ENCODE results near the gene MARK4. TPM values are rescaled to one million over a fixed set of nuclear protein-coding genes. Genes with fewer than 3 reads are reported as not detected.

MARK4 gene
- total RNA-seq (2021; ENCODE audit: unreplicated experiment), result 37.7 TPM
- polyA plus RNA-seq (2012), result 40.7 and 45.5 TPM in 2 replicates
- Bru-seq, nascent RNA, result percentile 63 among the genes with signal in this experiment
- percentile 76 among the genes with signal in this experiment for BruChase-seq, experiment 1, labeled RNA remaining after a 6-hour chase
- percentile 71 among the genes with signal in this experiment for BruChase-seq, experiment 2, labeled RNA remaining after a 2-hour chase
- long read RNA-seq, partial matches to known transcripts, result 38 of 42 reads
- long read RNA-seq, other reads (novel, unspliced or antisense), result 4 of 42 reads

DNA sequence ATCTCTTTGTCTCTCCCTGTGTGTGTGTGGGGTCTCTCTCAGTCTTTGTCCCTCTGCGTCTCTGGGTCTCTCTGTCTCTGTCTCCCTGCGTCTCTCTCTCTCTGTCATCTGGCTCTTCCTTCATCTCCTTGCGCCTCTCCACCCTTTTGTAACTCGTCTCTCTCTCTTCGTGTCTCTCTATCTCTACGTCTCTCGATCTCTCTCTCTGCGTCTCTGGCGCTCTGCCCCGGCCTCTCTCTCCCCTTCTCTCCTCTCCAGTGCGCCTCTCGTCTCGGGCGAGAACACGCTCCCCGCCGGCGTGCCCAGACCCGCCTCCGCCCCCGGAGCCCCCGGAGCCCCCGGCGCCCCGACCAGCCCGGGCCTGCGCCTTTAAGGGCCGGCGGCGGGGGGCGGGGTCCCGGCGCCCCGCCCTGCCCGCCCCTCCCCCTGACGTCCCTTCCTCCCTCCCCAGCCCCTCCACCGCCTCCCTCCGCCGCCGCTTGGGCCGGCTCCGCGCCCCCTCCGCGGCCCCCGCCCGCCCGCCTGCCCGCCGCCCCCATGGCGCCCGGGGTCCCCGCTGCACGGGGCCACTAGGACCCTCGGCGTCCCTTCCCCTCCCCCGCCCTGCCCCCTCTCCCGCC, at the start of gene MARK4:
Gene MARK4, plus strand, starts transcription at position 440 of the 620 bp plus-strand sequence. CDS start 318 bp downstream, outside the sequence.
- peak; percentile 78 for ATAC-seq
- ChIA-PET CTCF (no interaction called here), RAD21 (ENCODE audit: low non-redundant PET in 1 of 2, low total read pairs in 2 of 2, uncharacterized antibody in 2 of 2, unreplicated experiment in 2 of 2) (no interaction called here), POLR2A (no interaction called here)
- H3K9me2 ChIP-seq (ENCODE audit: insufficient read depth), result no peaks in the 10 kb centered on the region
- TF ChIP-seq POLR2A (IDR thresholded peaks at IDR 0.05; ENCODE audit: borderline replicate concordance, extremely low read depth, insufficient read depth, insufficient read length) (peak; percentile 52), SRF (IDR thresholded peaks at IDR 0.05; ENCODE audit: low read depth) (no peak), POLR2AphosphoS5 (IDR thresholded peaks at IDR 0.05; ENCODE audit: low read depth, low read length) (peak; percentile 38; the same call in 1 of the 2 replicates), SIN3A (IDR thresholded peaks at IDR 0.05; ENCODE audit: low read depth) (no peak), ELF1 (IDR thresholded peaks at IDR 0.05; ENCODE audit: borderline replicate concordance, low read depth) (no peak)
- TF ChIP-seq, protein P1, sequence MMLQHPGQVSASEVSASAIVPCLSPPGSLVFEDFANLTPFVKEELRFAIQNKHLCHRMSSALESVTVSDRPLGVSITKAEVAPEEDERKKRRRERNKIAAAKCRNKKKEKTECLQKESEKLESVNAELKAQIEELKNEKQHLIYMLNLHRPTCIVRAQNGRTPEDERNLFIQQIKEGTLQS (IDR thresholded peaks at IDR 0.05), result no peak
- no TSS peak for BruUV-seq (replicated peaks)
- no peaks in the 10 kb centered on the region for H3K27me3 ChIP-seq (ENCODE audit: insufficient read depth, low read length)
- H3K9ac ChIP-seq (ENCODE audit: low read length), result peak within 1 kb of the TSS; percentile 83
- H2AFZ ChIP-seq (ENCODE audit: low read depth, low read length, poor library complexity, severe bottlenecking), result peak within 1 kb of the TSS; percentile 75
- peak within 1 kb of the TSS; percentile 84 to 86 for H3K4me3 ChIP-seq (replicated peaks in 1 of 2; ENCODE audit: low read depth in 1 of 2, low read length in 2 of 2)
- peak; percentile 16 for DNase-seq (ENCODE audit: low read depth, low spot score)
- intact Hi-C loops (cut with micrococcal nuclease), result no loop called here
- no peaks in the 10 kb centered on the region for H3K9me3 ChIP-seq (ENCODE audit: control insufficient read depth in 1 of 2, insufficient read depth in 1 of 2, low read depth in 1 of 2, low read length in 2 of 2)
- peaks cover 38% of the 10 kb centered on the region for H3K79me2 ChIP-seq (ENCODE audit: insufficient read depth, low read length)
- H3K4me1 ChIP-seq (ENCODE audit: control insufficient read depth in 1 of 2, insufficient read depth in 2 of 2, low read length in 2 of 2), result peaks cover 13 to 31% of the 10 kb centered on the region in 2 experiments; a peak in 3 of 4 replicates
- no peaks in the 10 kb centered on the region for H3K36me3 ChIP-seq (ENCODE audit: control insufficient read depth in 1 of 2, insufficient read depth in 2 of 2, low read length in 2 of 2)
- peak within 1 kb of the TSS; percentile 95 for H3K4me2 ChIP-seq (ENCODE audit: low read length)
- H3K27ac ChIP-seq (ENCODE audit: low read depth, low read length), result peak within 1 kb of the TSS; percentile 59; the same call in 1 of the 2 replicates
- H4K20me1 ChIP-seq (ENCODE audit: insufficient read depth), result no peaks in the 10 kb centered on the region

DNA sequence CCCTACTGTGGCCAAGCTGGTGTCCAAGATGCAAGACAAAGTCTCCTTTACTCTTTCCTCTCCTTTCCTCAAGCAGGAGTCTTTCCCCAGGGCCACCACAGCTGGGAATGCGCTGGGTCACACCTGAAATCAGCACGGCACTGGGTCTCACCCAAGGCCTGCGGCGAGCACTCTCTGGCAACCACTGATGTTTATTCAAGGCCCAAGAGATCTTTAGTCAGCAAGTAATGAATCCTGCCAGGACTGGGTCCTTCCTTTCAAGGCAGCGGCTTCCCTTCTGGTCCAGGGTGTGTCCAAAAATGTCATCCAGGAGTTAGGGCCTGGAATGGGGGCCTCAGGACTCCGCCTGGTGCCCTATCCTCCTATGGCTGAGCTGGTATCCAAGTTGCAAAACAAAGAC, 48.4 kb upstream of the MARK4 start:
- no peak for TF ChIP-seq ELF1 (IDR thresholded peaks at IDR 0.05; ENCODE audit: borderline replicate concordance, low read depth)
- TF ChIP-seq, protein P2, sequence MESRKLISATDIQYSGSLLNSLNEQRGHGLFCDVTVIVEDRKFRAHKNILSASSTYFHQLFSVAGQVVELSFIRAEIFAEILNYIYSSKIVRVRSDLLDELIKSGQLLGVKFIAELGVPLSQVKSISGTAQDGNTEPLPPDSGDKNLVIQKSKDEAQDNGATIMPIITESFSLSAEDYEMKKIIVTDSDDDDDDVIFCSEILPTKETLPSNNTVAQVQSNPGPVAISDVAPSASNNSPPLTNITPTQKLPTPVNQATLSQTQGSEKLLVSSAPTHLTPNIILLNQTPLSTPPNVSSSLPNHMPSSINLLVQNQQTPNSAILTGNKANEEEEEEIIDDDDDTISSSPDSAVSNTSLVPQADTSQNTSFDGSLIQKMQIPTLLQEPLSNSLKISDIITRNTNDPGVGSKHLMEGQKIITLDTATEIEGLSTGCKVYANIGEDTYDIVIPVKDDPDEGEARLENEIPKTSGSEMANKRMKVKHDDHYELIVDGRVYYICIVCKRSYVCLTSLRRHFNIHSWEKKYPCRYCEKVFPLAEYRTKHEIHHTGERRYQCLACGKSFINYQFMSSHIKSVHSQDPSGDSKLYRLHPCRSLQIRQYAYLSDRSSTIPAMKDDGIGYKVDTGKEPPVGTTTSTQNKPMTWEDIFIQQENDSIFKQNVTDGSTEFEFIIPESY (IDR thresholded peaks at IDR 0.05; ENCODE audit: extremely low read depth, insufficient replicate concordance, low read length), result no peak
- TF ChIP-seq EZH2phosphoT487 (IDR thresholded peaks at IDR 0.05; ENCODE audit: borderline replicate concordance), result no peak
- RAD21 ChIA-PET (ENCODE audit: low non-redundant PET in 1 of 2, low total read pairs in 2 of 2, uncharacterized antibody in 2 of 2, unreplicated experiment in 2 of 2), result no interaction called here
- Histone ChIP-seq H4K20me1 (ENCODE audit: insufficient read depth) (no peaks in the 10 kb centered on the region), H3K79me2 (ENCODE audit: insufficient read depth, low read length) (no peaks in the 10 kb centered on the region), H3K27me3 (ENCODE audit: insufficient read depth, low read length) (no peaks in the 10 kb centered on the region), H3K36me3 (ENCODE audit: control insufficient read depth in 1 of 2, insufficient read depth in 2 of 2, low read length in 2 of 2) (no peaks in the 10 kb centered on the region), H3K9ac (ENCODE audit: low read length) (no peak overlapping the region), H3K27ac (ENCODE audit: low read depth, low read length) (no peak overlapping the region), H3K4me2 (ENCODE audit: low read length) (no peak overlapping the region), H3K4me3 (replicated peaks in 1 of 2; ENCODE audit: low read depth in 1 of 2, low read length in 2 of 2) (no peak overlapping the region), H3K4me1 (ENCODE audit: control insufficient read depth in 1 of 2, insufficient read depth in 2 of 2, low read length in 2 of 2) (no peaks in the 10 kb centered on the region), H3K9me3 (ENCODE audit: control insufficient read depth in 1 of 2, insufficient read depth in 1 of 2, low read depth in 1 of 2, low read length in 2 of 2) (no peaks in the 10 kb centered on the region), H3K9me2 (ENCODE audit: insufficient read depth) (no peaks in the 10 kb centered on the region), H2AFZ (ENCODE audit: low read depth, low read length, poor library complexity, severe bottlenecking) (no peak overlapping the region)
- no TSS peak for BruUV-seq (replicated peaks)
- ATAC-seq (no peak), DNase-seq (ENCODE audit: low read depth, low spot score) (no peak)
- intact Hi-C loops (cut with micrococcal nuclease), result no loop called here
- POLR2A ChIA-PET, result no interaction called here
- CTCF ChIA-PET, result no interaction called here
